T1000 (cell line): Measurements from ENCODE around the gene TRIM77.
"Not testable (repeated sequence)": the region's sequence is repeated elsewhere in the genome, so short reads cannot be mapped to it uniquely, and the experiment has no call there.

Source experiments
- DNase-seq: peaks from one replicate; lab custom pipeline; 2025; ENCODE audit warnings: mixed read lengths; lab: John Stamatoyannopoulos, UW

TRIM77 gene

DNA sequence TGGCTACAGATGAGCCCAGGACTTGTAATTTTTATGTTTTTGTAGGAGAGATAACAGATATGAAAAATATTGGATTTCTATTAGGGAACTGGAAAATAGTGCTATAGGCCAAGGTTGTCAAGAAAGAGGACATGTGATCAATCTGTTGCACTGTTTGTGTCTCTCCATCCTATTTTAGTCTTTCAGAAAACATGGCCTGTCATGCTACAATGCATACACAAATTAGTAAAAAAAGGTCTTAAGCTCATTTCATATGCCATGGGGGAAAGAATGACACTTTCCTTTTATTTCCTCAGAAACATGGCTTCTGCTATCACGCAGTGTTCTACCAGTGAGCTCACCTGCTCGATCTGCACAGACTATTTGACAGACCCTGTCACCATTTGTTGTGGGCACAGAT, at the start of gene TRIM77:
TRIM77 (plus strand) TSS at position 301 of the 400 bp plus-strand sequence; CDS start at position 301, 0 bp downstream.
- not testable (repeated sequence) for DNase-seq

- no peak for DNase-seq
Observed at GRCh38 chr11:89667001-89667400, 43.1 kb upstream of the TRIM77 start.

- not testable (repeated sequence) for DNase-seq
Observed at GRCh38 chr11:89668158-89668557, 41.9 kb upstream of the TRIM77 start.

- not testable (repeated sequence) for DNase-seq
Observed at GRCh38 chr11:89669586-89669985, 40.5 kb upstream of the TRIM77 start.

- DNase-seq: not testable (repeated sequence)
Observed at GRCh38 chr11:89669993-89670669, 40.0 kb upstream of the TRIM77 start.

DNA sequence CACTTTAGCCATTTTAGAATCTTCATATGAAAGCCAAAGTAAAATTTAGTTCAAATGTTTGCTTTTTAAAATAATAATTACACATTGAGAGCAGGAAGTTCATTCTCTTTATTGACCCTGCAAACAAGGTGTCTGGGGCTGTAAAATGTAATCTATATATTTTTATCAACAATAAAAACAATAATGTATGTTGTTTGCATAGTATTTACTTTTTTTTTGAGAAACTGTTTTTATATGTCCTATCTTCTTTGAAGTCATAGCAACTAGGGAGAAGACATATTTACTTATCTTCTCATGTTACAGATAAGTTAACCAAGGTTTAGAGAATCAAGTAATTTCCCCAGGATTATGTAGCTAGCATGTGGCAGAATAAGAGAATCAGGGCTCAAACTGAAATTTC, 37.6 kb upstream of the TRIM77 start:
- DNase-seq: not testable (repeated sequence)

- not testable (repeated sequence) for DNase-seq
Observed at GRCh38 chr11:89673380-89673779, 36.7 kb upstream of the TRIM77 start.

DNA sequence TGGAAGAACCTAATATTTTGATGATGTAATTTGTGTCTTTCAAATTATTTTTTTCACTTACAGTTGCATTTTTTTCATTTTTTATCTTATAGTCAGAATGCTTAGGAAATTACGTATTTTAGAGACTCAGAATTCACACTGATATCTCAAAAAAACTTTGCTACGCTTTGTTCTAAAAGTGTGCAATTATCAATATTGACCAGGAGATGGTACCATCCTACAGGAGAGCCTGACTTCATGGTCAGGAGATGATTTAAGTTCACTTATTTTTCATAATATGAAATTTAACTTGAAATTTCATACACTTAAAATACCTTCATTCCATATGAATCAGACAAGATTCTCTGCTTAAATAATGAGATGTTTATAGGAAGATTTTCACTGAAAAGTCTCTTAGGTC, 34.7 kb upstream of the TRIM77 start:
- DNase-seq: not testable (repeated sequence)

DNA sequence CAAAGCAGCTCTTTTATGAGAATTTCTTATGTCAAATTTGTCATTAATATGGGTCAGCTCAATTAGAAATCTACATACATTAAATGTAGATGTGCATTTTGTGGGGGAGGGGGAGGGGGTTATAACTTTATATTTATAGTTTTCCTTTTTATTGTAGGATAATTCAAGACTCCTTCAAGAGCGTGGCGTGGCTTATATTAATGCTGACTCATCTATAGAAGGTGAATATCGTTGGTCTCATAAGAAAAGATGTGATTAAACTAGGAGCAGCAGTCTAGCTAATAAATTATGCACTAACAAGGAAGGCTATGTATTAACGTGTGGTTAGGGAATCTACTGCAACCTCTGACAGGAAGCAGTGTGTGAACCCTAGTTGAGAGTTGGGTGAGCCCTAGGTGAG, 34.2 kb upstream of the TRIM77 start:
- not testable (repeated sequence) for DNase-seq

DNA sequence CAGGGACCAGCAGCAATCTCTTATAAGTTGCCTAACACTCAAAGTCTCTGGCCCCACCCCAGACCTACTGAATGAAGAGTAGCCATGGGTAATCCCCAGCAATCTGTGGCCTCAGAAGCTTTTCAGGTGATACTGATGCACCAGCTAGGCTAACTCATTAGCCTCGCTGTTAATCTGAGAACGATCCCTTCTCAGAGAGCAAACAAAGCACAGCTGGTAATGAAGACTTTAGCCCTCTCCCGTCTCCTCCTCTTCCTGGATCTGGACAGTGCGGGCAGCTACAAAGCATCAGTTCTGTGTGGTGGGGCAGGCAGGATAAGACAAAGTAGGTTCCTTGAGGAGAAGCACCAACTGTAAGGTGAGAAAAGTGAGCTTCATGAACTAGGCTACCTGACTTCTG, 3.0 kb upstream of the TRIM77 start:
- not testable (repeated sequence) for DNase-seq

DNA sequence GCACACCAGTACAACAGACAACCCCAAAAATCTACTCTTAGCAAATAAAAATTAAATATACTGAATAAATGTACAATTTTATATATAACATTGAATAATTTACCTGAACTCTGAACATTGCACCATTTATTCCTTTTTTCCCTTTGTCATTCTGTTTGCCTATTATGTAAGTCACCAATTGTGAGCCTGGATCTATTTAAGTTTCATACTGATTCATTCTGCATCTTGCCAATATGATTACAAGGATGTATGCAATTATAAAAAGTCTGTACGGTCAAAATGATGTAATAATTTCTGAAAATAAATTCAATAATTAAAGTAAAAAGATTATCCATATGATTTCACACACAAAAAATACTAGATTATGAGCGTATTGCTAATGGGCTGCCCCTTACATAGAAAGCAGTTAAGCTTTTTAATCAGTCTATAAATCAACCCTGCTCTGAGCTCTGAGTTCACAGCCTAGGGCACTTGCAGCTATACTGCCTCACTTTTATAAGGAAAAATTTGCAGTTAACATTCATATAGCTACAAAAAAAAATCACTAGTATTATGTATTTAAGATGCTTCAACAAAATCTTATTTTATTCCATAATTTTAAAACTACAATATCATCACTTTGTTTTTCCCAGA, 14.9 kb downstream of the TRIM77 start:
- DNase-seq: not testable (repeated sequence)

GRCh38 chr11:89730215-89730614, 20.1 kb downstream of the TRIM77 start:
- DNase-seq: not testable (repeated sequence)

GRCh38 chr11:89736566-89736965, 26.5 kb downstream of the TRIM77 start:
- no peak for DNase-seq

DNA sequence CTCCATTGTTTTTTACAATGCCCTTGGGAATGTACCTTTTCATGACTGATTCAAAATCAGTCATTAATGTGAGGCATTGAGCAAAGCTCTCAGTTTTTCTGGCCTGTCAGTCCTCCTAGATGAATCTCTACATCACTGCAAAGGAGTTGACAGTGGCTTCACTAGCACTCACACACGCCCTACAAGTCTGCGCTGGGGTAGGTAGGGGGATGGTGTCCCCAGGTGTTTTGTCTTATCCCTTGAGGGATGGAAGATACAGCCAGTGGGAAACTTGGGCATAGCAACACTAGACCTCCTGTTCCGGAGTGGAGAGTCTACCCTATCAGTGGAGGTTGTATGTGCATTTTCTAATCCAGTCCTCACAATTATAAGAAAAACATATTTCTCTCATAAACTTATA, 27.0 kb downstream of the TRIM77 start:
- no peak for DNase-seq

DNA sequence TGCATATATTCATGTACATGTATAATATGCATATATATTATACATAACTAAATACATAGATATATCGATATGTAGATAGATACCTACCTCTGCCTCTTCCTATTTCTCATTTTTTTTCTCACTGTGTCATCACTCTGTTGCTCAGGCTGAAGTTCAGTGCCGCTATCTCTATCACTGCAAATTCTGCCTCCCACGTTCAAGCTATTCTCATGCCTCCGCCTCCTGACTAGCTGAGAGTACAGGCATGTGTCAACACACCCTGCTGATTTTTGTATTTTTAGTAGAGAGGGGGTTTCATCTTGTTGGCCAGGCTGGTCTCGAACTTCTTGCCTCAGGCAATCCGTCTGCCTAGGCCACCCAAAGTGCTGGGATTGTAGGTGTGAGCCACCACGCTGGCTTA, 31.3 kb downstream of the TRIM77 start:
- DNase-seq: not testable (repeated sequence)

GRCh38 chr11:89744158-89744557, 34.1 kb downstream of the TRIM77 start:
- not testable (repeated sequence) for DNase-seq

DNA sequence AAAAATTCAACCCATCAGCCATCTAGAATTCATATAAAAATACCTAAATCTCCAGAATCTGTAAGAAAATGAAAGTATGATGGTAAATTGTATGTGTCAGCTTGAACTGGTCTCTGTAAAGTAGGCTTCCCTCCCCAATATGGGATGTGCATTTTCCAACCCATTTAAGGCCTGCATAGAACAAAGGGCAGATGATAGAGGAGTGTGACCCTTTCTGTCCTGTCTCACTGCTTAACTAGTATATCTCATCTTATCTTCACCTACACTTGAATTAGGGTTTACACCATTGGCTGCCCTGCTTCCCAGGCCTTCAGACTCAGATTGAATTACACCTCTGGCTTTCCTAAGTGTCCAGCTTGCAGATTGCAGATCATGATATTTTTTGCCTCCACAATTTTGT, 40.7 kb downstream of the TRIM77 start:
- DNase-seq: not testable (repeated sequence)
